Loucy (cell line): ENCODE measurements around the gene CLSTN2.

ENCODE experiments used
- H2AFZ ChIP-seq: fragments of 200-600 bp; sonication (generic); 2 replicates; pipeline ENCODE4 v1.6.0; 2016; ENCODE audit warnings: antibody characterized with exemption, mild to moderate bottlenecking, low read length, moderate library complexity
- H3F3A ChIP-seq: fragments of 200-600 bp; 2 replicates; pipeline ENCODE4 v1.6.0; 2016; ENCODE audit warnings: antibody characterized with exemption, low read depth, mild to moderate bottlenecking
- H3K27me3 ChIP-seq: fragments of 200-600 bp; sonication (generic); 2 replicates; pipeline ENCODE4 v1.6.1; 2014; ENCODE audit warnings: low read length, mild to moderate bottlenecking; ENCODE audit not compliant: insufficient read depth, poor library complexity, severe bottlenecking
- H3K36me3 ChIP-seq: fragments of 200-600 bp; sonication (generic); 2 replicates; pipeline ENCODE4 v1.6.1; 2016; ENCODE audit warnings: low read length; ENCODE audit not compliant: insufficient read depth
- H3K4me1 ChIP-seq: fragments of 200-600 bp; sonication (generic); 2 replicates; pipeline ENCODE4 v1.5.1; 2014; ENCODE audit warnings: low read length, mild to moderate bottlenecking; ENCODE audit not compliant: insufficient read depth, poor library complexity, severe bottlenecking
- H3K4me2 ChIP-seq: fragments of 200-600 bp; sonication (generic); 2 replicates; pipeline ENCODE4 v1.6.0; 2014; ENCODE audit warnings: antibody characterized with exemption, low read length, low read depth, mild to moderate bottlenecking; ENCODE audit not compliant: poor library complexity, severe bottlenecking
- H3K4me3 ChIP-seq: fragments of 200-600 bp; sonication (generic); 2 replicates; pipeline ENCODE4 v1.5.1; 2014; ENCODE audit warnings: low read length, mild to moderate bottlenecking, mixed read lengths; ENCODE audit not compliant: poor library complexity, severe bottlenecking
- H3K79me2 ChIP-seq: fragments of 200-600 bp; sonication (generic); 2 replicates; pipeline ENCODE4 v1.6.1; 2014; ENCODE audit warnings: low read length; ENCODE audit not compliant: insufficient read depth
- H3K9ac ChIP-seq: fragments of 200-600 bp; sonication (generic); 2 replicates; pipeline ENCODE4 v1.6.0; 2014; ENCODE audit warnings: mild to moderate bottlenecking, low read depth, low read length, moderate library complexity; ENCODE audit not compliant: poor library complexity, severe bottlenecking
- H3K9me2 ChIP-seq: fragments of 200-600 bp; sonication (generic); replicated peaks from 2 replicates; pipeline ENCODE4 v1.6.1; 2016; ENCODE audit warnings: low read depth, low read length, mixed read lengths
- H3K9me3 ChIP-seq: fragments of 200-600 bp; sonication (generic); 2 replicates; pipeline ENCODE4 v1.6.1; 2014; ENCODE audit warnings: mild to moderate bottlenecking, antibody characterized with exemption, low read length, low read depth; ENCODE audit not compliant: insufficient read depth
- H4K20me1 ChIP-seq: fragments of 200-600 bp; sonication (generic); 2 replicates; pipeline ENCODE4 v1.6.0; 2014; ENCODE audit warnings: antibody characterized with exemption, low read length, mild to moderate bottlenecking; ENCODE audit not compliant: insufficient read depth, poor library complexity, severe bottlenecking
- CTCF ChIP-seq: fragments of 200-600 bp; sonication (generic); conservative IDR thresholded peaks from 2 replicates; pipeline ENCODE4 v1.5.1; 2014; ENCODE audit warnings: mild to moderate bottlenecking, antibody characterized with exemption, low read length
- EZH2phosphoT487 ChIP-seq: fragments of 200-600 bp; IDR thresholded peaks from 2 replicates; pipeline ENCODE4 v1.6.1; 2018; ENCODE audit warnings: antibody characterized with exemption, mild to moderate bottlenecking, moderate library complexity, borderline replicate concordance

Gene CLSTN2

GRCh38 chr3:140494970-140495369, 560.0 kb downstream of the CLSTN2 start:
- H3K4me1 ChIP-seq = no peaks in the 10 kb centered on the region
- no peaks in the 10 kb centered on the region for H3F3A ChIP-seq
- no peaks in the 10 kb centered on the region for H3K79me2 ChIP-seq
- no peaks in the 10 kb centered on the region for H3K36me3 ChIP-seq
- H3K9me2 ChIP-seq = no peaks in the 10 kb centered on the region
- H2AFZ ChIP-seq = no peak overlapping the region
- TF ChIP-seq EZH2phosphoT487 = no peak
- no peak for TF ChIP-seq CTCF
- no peaks in the 10 kb centered on the region for H3K9me3 ChIP-seq
- no peaks in the 10 kb centered on the region for H3K27me3 ChIP-seq
- H3K4me3 ChIP-seq = no peak overlapping the region
- H4K20me1 ChIP-seq = no peaks in the 10 kb centered on the region
- H3K4me2 ChIP-seq = no peak overlapping the region
- no peak overlapping the region for H3K9ac ChIP-seq

GRCh38 chr3:140497331-140497730, 562.3 kb downstream of the CLSTN2 start:
- Histone ChIP-seq H3K9me3 (no peaks in the 10 kb centered on the region), H3K4me1 (no peaks in the 10 kb centered on the region), H3K4me3 (no peak overlapping the region), H3K4me2 (no peak overlapping the region), H3F3A (no peaks in the 10 kb centered on the region), H2AFZ (no peak overlapping the region), H3K79me2 (no peaks in the 10 kb centered on the region), H3K27me3 (no peaks in the 10 kb centered on the region), H4K20me1 (no peaks in the 10 kb centered on the region), H3K9ac (no peak overlapping the region), H3K36me3 (no peaks in the 10 kb centered on the region), H3K9me2 (no peaks in the 10 kb centered on the region)
- no peak for TF ChIP-seq CTCF
- no peak for TF ChIP-seq EZH2phosphoT487

GRCh38 chr3:140499114-140499757, 564.3 kb downstream of the CLSTN2 start:
- Histone ChIP-seq H3K27me3 (no peaks in the 10 kb centered on the region), H3F3A (no peaks in the 10 kb centered on the region), H3K4me1 (no peaks in the 10 kb centered on the region), H3K79me2 (no peaks in the 10 kb centered on the region), H3K36me3 (no peaks in the 10 kb centered on the region), H3K4me3 (no peak overlapping the region), H3K4me2 (no peak overlapping the region), H2AFZ (no peak overlapping the region), H4K20me1 (no peaks in the 10 kb centered on the region), H3K9me3 (no peaks in the 10 kb centered on the region), H3K9ac (no peak overlapping the region), H3K9me2 (no peaks in the 10 kb centered on the region)
- TF ChIP-seq EZH2phosphoT487 = no peak
- peak; percentile 23; the same call in 1 of the 2 replicates for TF ChIP-seq CTCF
